B cell (primary cell): ENCODE results near the gene PIK3C2G. TPM values are rescaled to one million over a fixed set of nuclear protein-coding genes. Genes with fewer than 3 reads are reported as not detected.

ENCODE experiments used
- ATAC-seq: fragments of 200-7000 bp; cut with Tn5 transposase; one replicate; pipeline ENCODE4 v1.10.0; 2021; ENCODE audit warnings: low read depth, mild to moderate bottlenecking, moderate number of reproducible peaks, moderate library complexity
- CTCF ChIA-PET: fragments of 350-600 bp; sonication (Branson Sonifier 250); formaldehyde crosslinking; loops from one replicate; lab custom pipeline; 2021; ENCODE audit warnings: antibody characterized with exemption, inconsistent platforms; lab: Charles Lee
- POLR2A ChIA-PET: fragments of 350-600 bp; sonication (Branson Sonifier 250); formaldehyde crosslinking; loops from one replicate; lab custom pipeline; 2021; ENCODE audit warnings: antibody characterized with exemption; lab: Charles Lee
- DNase-seq: peaks from one replicate; pipeline ENCODE4 v3.0.0; 2013
- H2AFZ ChIP-seq: 2 replicates; pipeline ENCODE4 v1.6.1; 2012; ENCODE audit warnings: mild to moderate bottlenecking, low read depth, low read length; ENCODE audit not compliant: insufficient read depth, poor library complexity, severe bottlenecking
- H3K27ac ChIP-seq, 2 donors: 1 replicate in 1 of 2; 2 replicates in 1 of 2; pipeline ENCODE4 v1.5.1; 2012 to 2013; ENCODE audit warnings: low read length in 2 of 2, mild to moderate bottlenecking in 2 of 2, moderate library complexity in 1 of 2
- H3K27me3 ChIP-seq, 4 experiments: fragments of 200-600 bp in 1 of 4; sonication (generic) in 1 of 4; replicated peaks in 1 of 4; 1 replicate in 2 of 4; 2 replicates in 2 of 4; pipeline versions ENCODE4 v1.6.1 to v1.7.0; 2013 to 2016; ENCODE audit warnings: low read length in 3 of 4, mild to moderate bottlenecking in 2 of 4, mixed read lengths in 1 of 4, moderate library complexity in 1 of 4; ENCODE audit not compliant: insufficient read depth in 4 of 4, control insufficient read depth in 3 of 4; ENCODE audit errors: control extremely low read depth in 1 of 4
- H3K36me3 ChIP-seq, 2 experiments: replicated peaks in 1 of 2; 1 replicate in 1 of 2; 2 replicates in 1 of 2; pipeline versions ENCODE4 v1.6.1 to v1.7.1; 2013; ENCODE audit warnings: low read length in 1 of 2; ENCODE audit not compliant: insufficient read depth in 2 of 2, control insufficient read depth in 1 of 2; ENCODE audit errors: control extremely low read depth in 1 of 2, extremely low read depth in 1 of 2
- H3K4me1 ChIP-seq, 2 donors: fragments of 200-600 bp in 1 of 2; sonication (generic) in 1 of 2; 1 replicate in 1 of 2; 2 replicates in 1 of 2; pipeline versions ENCODE4 v1.5.1 to v1.6.1; 2013 to 2017; ENCODE audit warnings: low read length in 2 of 2; ENCODE audit not compliant: control insufficient read depth in 2 of 2, insufficient read depth in 2 of 2
- H3K4me2 ChIP-seq: replicated peaks from 2 replicates; pipeline ENCODE3; 2012; ENCODE audit warnings: mild to moderate bottlenecking, low read depth, low read length; ENCODE audit not compliant: poor library complexity, severe bottlenecking
- H3K4me3 ChIP-seq, 5 experiments: fragments of 200-600 bp in 1 of 5; sonication (generic) in 1 of 5; 1 replicate in 3 of 5; 2 replicates in 2 of 5; pipeline versions ENCODE4 v1.5.1 to v1.7.0; 2011 to 2016; ENCODE audit warnings: low read length in 4 of 5, mild to moderate bottlenecking in 4 of 5, low read depth in 2 of 5, control low read depth in 1 of 5, moderate library complexity in 1 of 5; ENCODE audit not compliant: insufficient read depth in 1 of 5; ENCODE audit errors: control extremely low read depth in 1 of 5, extremely low read depth in 1 of 5
- H3K79me2 ChIP-seq: fragments of 200-600 bp; sonication (generic); one replicate; pipeline ENCODE4 v1.6.0; 2016; ENCODE audit warnings: low read length; ENCODE audit not compliant: control insufficient read depth, insufficient read depth
- H3K9ac ChIP-seq: fragments of 200-600 bp; sonication (generic); 2 replicates; pipeline ENCODE4 v1.6.1; 2017; ENCODE audit warnings: mild to moderate bottlenecking, low read length, moderate library complexity
- H3K9me3 ChIP-seq, 3 donors: one replicate each; pipeline versions ENCODE4 v1.6.1 to v1.7.1; 2013; ENCODE audit warnings: low read length in 2 of 3; ENCODE audit not compliant: control insufficient read depth in 2 of 3, insufficient read depth in 1 of 3; ENCODE audit errors: control extremely low read depth in 1 of 3
- H4K20me1 ChIP-seq: 2 replicates; pipeline ENCODE4 v1.6.0; 2012; ENCODE audit warnings: mild to moderate bottlenecking, low read length; ENCODE audit not compliant: insufficient read depth, control insufficient read depth, poor library complexity, severe bottlenecking
- H3K27ac Mint-ChIP-seq: one replicate; pipeline ENCODE4 v1.8.0; 2021; ENCODE audit warnings: mixed read lengths
- H3K27me3 Mint-ChIP-seq: one replicate; pipeline ENCODE4 v1.8.0; 2021; ENCODE audit warnings: mixed read lengths
- H3K4me1 Mint-ChIP-seq: one replicate; pipeline ENCODE4 v1.8.0; 2021; ENCODE audit warnings: mixed read lengths
- H3K4me3 Mint-ChIP-seq: one replicate; pipeline ENCODE4 v1.8.0; 2021; ENCODE audit warnings: mixed read lengths
- H3K9me3 Mint-ChIP-seq: one replicate; pipeline ENCODE4 v1.8.0; 2022; ENCODE audit warnings: mixed read lengths; ENCODE audit not compliant: insufficient read depth
- EZH2 ChIP-seq: IDR thresholded peaks from 2 replicates; pipeline ENCODE4 v1.6.1; 2012; ENCODE audit warnings: borderline replicate concordance, low read depth, mild to moderate bottlenecking, moderate library complexity, low read length; ENCODE audit not compliant: insufficient read depth, poor library complexity, severe bottlenecking
- WGBS: methylation state at CpG from one replicate; pipeline ENCODE4 v1.1.5; 2013; ENCODE audit warnings: missing lambda C conversion rate; ENCODE audit not compliant: insufficient coverage; 5-methylcytosine and 5-hydroxymethylcytosine counted together
- intact Hi-C: fragments of 100-400 bp; cut with micrococcal nuclease; formaldehyde crosslinking; loops from one replicate; pipeline ENCODE4 v1.10.0; 2022
- polyA plus RNA-seq: library from polyadenylated mRNA; depleted of rRNA; stranded (reverse); fragments of >200 nt; gene quantifications from 2 replicates; pipeline ENCODE4 v1.2.3, GENCODE V29; 2012
- total RNA-seq, 2 donors: library from RNA; stranded (reverse); fragments of 120-200 nt in 1 of 2; gene quantifications; 1 replicate in 1 of 2; 2 replicates in 1 of 2; pipeline versions ENCODE4 v1.2.3 to v1.2.4, GENCODE V29; 2013 to 2022
- TF ChIP-seq, protein P1 (sequence below): fragments of 200-600 bp; IDR thresholded peaks from one replicate; pipeline ENCODE4 v1.8.0; 2022; ENCODE audit warnings: antibody characterized with exemption, mild to moderate bottlenecking

Gene PIK3C2G
- total and polyA plus RNA-seq, 2 donors (not counting 1 experiment from before 2014, with no cell fraction given) = not detected

DNA sequence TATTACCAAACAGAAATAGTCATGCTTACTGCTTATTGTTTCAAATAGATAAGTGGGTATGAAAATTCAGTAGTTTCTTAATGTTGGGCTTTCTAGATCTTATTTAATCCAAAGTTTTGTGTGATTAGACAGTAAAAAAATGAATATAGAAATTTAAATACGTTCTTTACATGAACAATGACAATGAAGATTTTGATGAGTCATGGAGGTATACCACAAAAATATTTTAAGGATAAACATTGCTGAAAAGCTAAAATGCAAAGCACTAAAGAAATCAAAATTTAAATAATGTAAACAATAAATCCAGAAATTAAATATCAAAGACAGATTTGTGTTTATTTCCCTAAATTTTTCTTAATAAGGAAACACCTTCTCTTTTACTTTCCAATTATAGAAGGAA, 78.3 kb downstream of the PIK3C2G start:
- intact Hi-C loops = no loop called here
- Histone ChIP-seq H3K79me2 (no peaks in the 10 kb centered on the region), H2AFZ (no peak overlapping the region), H4K20me1 (no peaks in the 10 kb centered on the region), H3K4me3 (no peak overlapping the region), H3K27ac (no peak overlapping the region), H3K9ac (no peak overlapping the region), H3K36me3 (no peaks in the 10 kb centered on the region), H3K4me1 (no peaks in the 10 kb centered on the region), H3K4me2 (no peak overlapping the region), H3K27me3 (no peaks in the 10 kb centered on the region), H3K9me3 (no peaks in the 10 kb centered on the region)
- H3K4me1 Mint-ChIP-seq = no peaks in the 10 kb centered on the region
- WGBS = no CpG with 5 or more reads among the region's 1 CpG
- ATAC-seq = no peak
- ChIA-PET POLR2A (no interaction called here), CTCF (no interaction called here)
- TF ChIP-seq, protein P1, sequence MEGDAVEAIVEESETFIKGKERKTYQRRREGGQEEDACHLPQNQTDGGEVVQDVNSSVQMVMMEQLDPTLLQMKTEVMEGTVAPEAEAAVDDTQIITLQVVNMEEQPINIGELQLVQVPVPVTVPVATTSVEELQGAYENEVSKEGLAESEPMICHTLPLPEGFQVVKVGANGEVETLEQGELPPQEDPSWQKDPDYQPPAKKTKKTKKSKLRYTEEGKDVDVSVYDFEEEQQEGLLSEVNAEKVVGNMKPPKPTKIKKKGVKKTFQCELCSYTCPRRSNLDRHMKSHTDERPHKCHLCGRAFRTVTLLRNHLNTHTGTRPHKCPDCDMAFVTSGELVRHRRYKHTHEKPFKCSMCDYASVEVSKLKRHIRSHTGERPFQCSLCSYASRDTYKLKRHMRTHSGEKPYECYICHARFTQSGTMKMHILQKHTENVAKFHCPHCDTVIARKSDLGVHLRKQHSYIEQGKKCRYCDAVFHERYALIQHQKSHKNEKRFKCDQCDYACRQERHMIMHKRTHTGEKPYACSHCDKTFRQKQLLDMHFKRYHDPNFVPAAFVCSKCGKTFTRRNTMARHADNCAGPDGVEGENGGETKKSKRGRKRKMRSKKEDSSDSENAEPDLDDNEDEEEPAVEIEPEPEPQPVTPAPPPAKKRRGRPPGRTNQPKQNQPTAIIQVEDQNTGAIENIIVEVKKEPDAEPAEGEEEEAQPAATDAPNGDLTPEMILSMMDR = no peak
- TF ChIP-seq EZH2 = no peak
- H3K27ac Mint-ChIP-seq = no peak overlapping the region
- DNase-seq = no peak
- no peak overlapping the region for H3K4me3 Mint-ChIP-seq
- H3K27me3 Mint-ChIP-seq = no peaks in the 10 kb centered on the region
- peaks cover 3% of the 10 kb centered on the region for H3K9me3 Mint-ChIP-seq

DNA sequence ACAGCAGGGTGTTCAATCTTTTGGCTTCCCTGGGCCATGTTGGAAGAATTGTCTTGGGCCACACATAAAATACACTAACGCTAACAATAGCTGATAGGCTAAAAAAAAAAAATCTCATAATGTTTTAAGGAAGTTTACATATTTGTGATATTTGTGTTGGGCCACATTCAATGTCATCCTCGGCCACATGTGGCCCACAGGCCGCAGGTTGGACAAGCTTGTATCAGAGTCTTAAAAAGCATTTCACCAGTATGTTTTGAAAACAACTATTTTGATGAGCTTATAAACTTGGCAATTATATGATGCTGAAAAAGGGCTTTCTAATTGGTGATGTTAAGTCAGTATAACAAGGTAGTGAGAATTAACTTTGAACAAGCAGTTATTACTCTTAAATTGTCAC, 78.9 kb downstream of the PIK3C2G start:
- ChIA-PET CTCF (no interaction called here), POLR2A (no interaction called here)
- TF ChIP-seq EZH2 = no peak
- TF ChIP-seq, protein P1 = no peak
- ATAC-seq (no peak), DNase-seq (no peak)
- intact Hi-C loops = no loop called here
- H4K20me1 ChIP-seq = no peaks in the 10 kb centered on the region
- H3K4me1 Mint-ChIP-seq = no peaks in the 10 kb centered on the region
- H2AFZ ChIP-seq = no peak overlapping the region
- H3K9ac ChIP-seq = no peak overlapping the region
- H3K4me1 ChIP-seq = no peaks in the 10 kb centered on the region
- H3K27ac ChIP-seq = no peak overlapping the region
- no peak overlapping the region for H3K4me2 ChIP-seq
- no peaks in the 10 kb centered on the region for H3K36me3 ChIP-seq
- H3K79me2 ChIP-seq = no peaks in the 10 kb centered on the region
- H3K27ac Mint-ChIP-seq = no peak overlapping the region
- H3K4me3 Mint-ChIP-seq = no peak overlapping the region
- no peaks in the 10 kb centered on the region for H3K27me3 Mint-ChIP-seq
- H3K9me3 ChIP-seq = no peaks in the 10 kb centered on the region
- WGBS = no CpG with 5 or more reads among the region's 3 CpGs
- peaks cover 3% of the 10 kb centered on the region for H3K9me3 Mint-ChIP-seq
- no peak overlapping the region for H3K4me3 ChIP-seq
- H3K27me3 ChIP-seq = no peaks in the 10 kb centered on the region
